ENCODE results near the gene AGBL3. TPM values are rescaled to one million over a fixed set of nuclear protein-coding genes. Genes with fewer than 3 reads are reported as not detected.

The AGBL3 gene
- total RNA-seq, 1 donor, result 2.2 TPM

DNA sequence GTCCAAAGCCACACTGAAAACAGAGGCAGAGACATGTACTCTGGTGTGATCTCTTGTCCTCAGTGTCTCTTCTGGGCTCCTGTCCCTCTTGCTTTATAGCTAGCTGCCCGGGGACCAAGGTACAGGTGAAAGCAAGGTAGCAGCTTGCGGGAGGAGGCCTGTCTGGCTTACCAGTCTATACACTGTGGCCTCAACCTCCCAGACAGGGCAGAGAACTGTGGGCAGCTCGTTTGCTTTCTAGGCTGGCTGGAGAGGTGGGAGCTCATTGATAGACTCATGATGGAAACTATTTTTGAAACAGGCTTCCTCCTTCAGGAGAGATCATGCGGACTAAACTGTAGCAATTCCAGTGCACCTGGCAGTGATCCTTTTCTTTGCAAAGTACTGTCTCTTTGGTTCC lies 179.6 kb downstream of the AGBL3 start:
- DNase-seq (ENCODE audit: insufficient read length, low spot score, missing footprints), result no peak
- H3K4me3 ChIP-seq (ENCODE audit: insufficient read depth, low read length), result no peak overlapping the region
- peaks cover 16% of the 10 kb centered on the region for H4K20me1 ChIP-seq (ENCODE audit: insufficient read depth, low read length)
- H3K27me3 ChIP-seq (ENCODE audit: insufficient read depth, low read length), result no peaks in the 10 kb centered on the region
- no peak overlapping the region for H3K27ac ChIP-seq (ENCODE audit: low read depth, low read length)
- peaks cover 28% of the 10 kb centered on the region for H3K79me2 ChIP-seq (ENCODE audit: insufficient read depth, low read length)
- H3K36me3 ChIP-seq (ENCODE audit: insufficient read depth, low read length), result peaks cover 38% of the 10 kb centered on the region
- H2AFZ ChIP-seq (ENCODE audit: low read length), result no peak overlapping the region
- no peak overlapping the region for H3K4me2 ChIP-seq (ENCODE audit: insufficient read depth, low read length)
- TF ChIP-seq CTCF (IDR thresholded peaks at IDR 0.05; ENCODE audit: extremely low read depth, low read depth, low read length), result no peak
- peaks cover 15% of the 10 kb centered on the region for H3K4me1 ChIP-seq (ENCODE audit: insufficient read depth, low read length)
- no peaks in the 10 kb centered on the region for H3K9me3 ChIP-seq (ENCODE audit: low read depth, low read length)

GRCh38 chr7:135166338-135166990 lies 180.2 kb downstream of the AGBL3 start:
- no peaks in the 10 kb centered on the region for H3K27me3 ChIP-seq (ENCODE audit: insufficient read depth, low read length)
- H4K20me1 ChIP-seq (ENCODE audit: insufficient read depth, low read length), result peaks cover 16% of the 10 kb centered on the region
- H3K79me2 ChIP-seq (ENCODE audit: insufficient read depth, low read length), result peaks cover 28% of the 10 kb centered on the region
- H3K4me2 ChIP-seq (ENCODE audit: insufficient read depth, low read length), result no peak overlapping the region
- no peak overlapping the region for H3K4me3 ChIP-seq (ENCODE audit: insufficient read depth, low read length)
- no peak overlapping the region for H3K27ac ChIP-seq (ENCODE audit: low read depth, low read length)
- no peak for DNase-seq (ENCODE audit: insufficient read length, low spot score, missing footprints)
- peaks cover 19% of the 10 kb centered on the region for H3K4me1 ChIP-seq (ENCODE audit: insufficient read depth, low read length)
- no peaks in the 10 kb centered on the region for H3K9me3 ChIP-seq (ENCODE audit: low read depth, low read length)
- H2AFZ ChIP-seq (ENCODE audit: low read length), result no peak overlapping the region
- peaks cover 38% of the 10 kb centered on the region for H3K36me3 ChIP-seq (ENCODE audit: insufficient read depth, low read length)
- TF ChIP-seq CTCF (IDR thresholded peaks at IDR 0.05; ENCODE audit: extremely low read depth, low read depth, low read length), result no peak

GRCh38 chr7:135167365-135167917 lies 181.1 kb downstream of the AGBL3 start:
- DNase-seq (ENCODE audit: insufficient read length, low spot score, missing footprints), result no peak
- peaks cover 28% of the 10 kb centered on the region for H3K79me2 ChIP-seq (ENCODE audit: insufficient read depth, low read length)
- H4K20me1 ChIP-seq (ENCODE audit: insufficient read depth, low read length), result peaks cover 16% of the 10 kb centered on the region
- H3K4me2 ChIP-seq (ENCODE audit: insufficient read depth, low read length), result no peak overlapping the region
- H3K27me3 ChIP-seq (ENCODE audit: insufficient read depth, low read length), result no peaks in the 10 kb centered on the region
- no peak overlapping the region for H3K27ac ChIP-seq (ENCODE audit: low read depth, low read length)
- H2AFZ ChIP-seq (ENCODE audit: low read length), result no peak overlapping the region
- peaks cover 24% of the 10 kb centered on the region for H3K4me1 ChIP-seq (ENCODE audit: insufficient read depth, low read length)
- no peak for TF ChIP-seq CTCF (IDR thresholded peaks at IDR 0.05; ENCODE audit: extremely low read depth, low read depth, low read length)
- H3K4me3 ChIP-seq (ENCODE audit: insufficient read depth, low read length), result no peak overlapping the region
- H3K9me3 ChIP-seq (ENCODE audit: low read depth, low read length), result no peaks in the 10 kb centered on the region
- H3K36me3 ChIP-seq (ENCODE audit: insufficient read depth, low read length), result peaks cover 38% of the 10 kb centered on the region

GRCh38 chr7:135168001-135168400 lies 181.7 kb downstream of the AGBL3 start:
- H3K27ac ChIP-seq (ENCODE audit: low read depth, low read length), result no peak overlapping the region

More at GRCh38 chr7:135168001-135168400, 181.7 kb downstream of the AGBL3 start:
- peaks cover 38% of the 10 kb centered on the region for H3K36me3 ChIP-seq (ENCODE audit: insufficient read depth, low read length)
- H3K4me3 ChIP-seq (ENCODE audit: insufficient read depth, low read length), result no peak overlapping the region
- no peak overlapping the region for H3K4me2 ChIP-seq (ENCODE audit: insufficient read depth, low read length)
- H3K79me2 ChIP-seq (ENCODE audit: insufficient read depth, low read length), result peaks cover 28% of the 10 kb centered on the region
- no peak for DNase-seq (ENCODE audit: insufficient read length, low spot score, missing footprints)
- H3K27me3 ChIP-seq (ENCODE audit: insufficient read depth, low read length), result no peaks in the 10 kb centered on the region
- no peak for TF ChIP-seq CTCF (IDR thresholded peaks at IDR 0.05; ENCODE audit: extremely low read depth, low read depth, low read length)
- H4K20me1 ChIP-seq (ENCODE audit: insufficient read depth, low read length), result peaks cover 16% of the 10 kb centered on the region
- H2AFZ ChIP-seq (ENCODE audit: low read length), result no peak overlapping the region
- no peaks in the 10 kb centered on the region for H3K9me3 ChIP-seq (ENCODE audit: low read depth, low read length)
- peaks cover 24% of the 10 kb centered on the region for H3K4me1 ChIP-seq (ENCODE audit: insufficient read depth, low read length)

Measured in osteoblast (primary cell).